PC-3 (cell line): Measurements from ENCODE around the gene PEPD. TPM values are rescaled to one million over a fixed set of nuclear protein-coding genes. Genes with fewer than 3 reads are reported as not detected.

ENCODE experiments used
- ATAC-seq: fragments of 200-7000 bp; cut with Tn5 transposase; 2 replicates; pipeline ENCODE4 v1.9.1; 2020; ENCODE audit warnings: mild to moderate bottlenecking, moderate library complexity
- BruUV-seq: library from RNA; stranded (reverse); fragments of 400-500 nt; replicated peaks from 2 replicates; lab custom pipeline; 2021; lab: Mats Ljungman, UMichigan
- CTCF ChIA-PET: fragments of 300-600 bp; sonication (Branson Sonifier 250); formaldehyde crosslinking; loops from one replicate; lab custom pipeline; 2022; ENCODE audit warnings: antibody characterized with exemption; lab: Charles Lee
- POLR2A ChIA-PET: fragments of 300-600 bp; sonication (Branson Sonifier 250); formaldehyde crosslinking; loops from one replicate; lab custom pipeline; 2022; ENCODE audit warnings: antibody characterized with exemption; ENCODE audit not compliant: unreplicated experiment; lab: Charles Lee
- DNase-seq: peaks from one replicate; pipeline ENCODE4 v3.0.0-alpha.2; 2015
- H2AFZ ChIP-seq: fragments of 300-600 bp; sonication (generic); 2 replicates; pipeline ENCODE4 v1.6.0; 2016; ENCODE audit warnings: antibody characterized with exemption, low read length
- H3F3A ChIP-seq: fragments of 300-600 bp; sonication (generic); one replicate; pipeline ENCODE4 v1.6.0; 2017; ENCODE audit warnings: antibody characterized with exemption, low read length, control low read depth, mild to moderate bottlenecking; ENCODE audit not compliant: unreplicated experiment
- H3K27ac ChIP-seq: fragments of 300-600 bp; sonication (generic); 2 replicates; pipeline ENCODE4 v1.5.1; 2016; ENCODE audit warnings: mild to moderate bottlenecking, low read length
- H3K27me3 ChIP-seq: fragments of 300-600 bp; sonication (generic); 2 replicates; pipeline ENCODE4 v1.6.1; 2016; ENCODE audit warnings: low read length, mixed read lengths
- H3K36me3 ChIP-seq: fragments of 300-600 bp; sonication (generic); 2 replicates; pipeline ENCODE4 v1.6.1; 2016; ENCODE audit warnings: low read depth, mixed run types, low read length, mixed read lengths
- H3K4me1 ChIP-seq: fragments of 300-600 bp; sonication (generic); 2 replicates; pipeline ENCODE4 v1.5.1; 2016; ENCODE audit warnings: low read length; ENCODE audit not compliant: insufficient read depth
- H3K4me2 ChIP-seq: fragments of 300-600 bp; sonication (generic); 2 replicates; pipeline ENCODE4 v1.6.0; 2016; ENCODE audit warnings: low read length
- H3K4me3 ChIP-seq: fragments of 300-600 bp; sonication (generic); 2 replicates; pipeline ENCODE4 v1.5.1; 2016; ENCODE audit warnings: mild to moderate bottlenecking, low read length, mixed read lengths
- H3K79me2 ChIP-seq: fragments of 300-600 bp; sonication (generic); 2 replicates; pipeline ENCODE4 v1.6.1; 2017; ENCODE audit warnings: low read length, mixed read lengths
- H3K9ac ChIP-seq: fragments of 300-600 bp; sonication (generic); 2 replicates; pipeline ENCODE4 v1.6.0; 2016; ENCODE audit warnings: mild to moderate bottlenecking, low read length
- H3K9me2 ChIP-seq: fragments of 300-600 bp; sonication (generic); replicated peaks from 2 replicates; pipeline ENCODE4 v1.6.1; 2016; ENCODE audit warnings: mixed run types, low read length, mixed read lengths
- H3K9me3 ChIP-seq: fragments of 300-600 bp; sonication (generic); 2 replicates; pipeline ENCODE4 v1.6.1; 2016; ENCODE audit warnings: low read length, mixed read lengths
- H4K20me1 ChIP-seq: fragments of 300-600 bp; sonication (generic); 2 replicates; pipeline ENCODE4 v1.6.1; 2016; ENCODE audit warnings: low read length, mixed read lengths
- EZH2 ChIP-seq: fragments of 300-600 bp; sonication (generic); IDR thresholded peaks from one replicate; pipeline ENCODE4 v1.6.1; 2017; ENCODE audit warnings: antibody characterized with exemption, mild to moderate bottlenecking, low read length; ENCODE audit not compliant: unreplicated experiment
- EZH2phosphoT487 ChIP-seq: fragments of 300-600 bp; sonication (generic); IDR thresholded peaks from 2 replicates; pipeline ENCODE4 v1.6.1; 2018; ENCODE audit warnings: mild to moderate bottlenecking, antibody characterized with exemption, low read length, borderline replicate concordance
- intact Hi-C: fragments of 100-400 bp; cut with micrococcal nuclease; formaldehyde crosslinking; loops from 2 replicates; pipeline ENCODE4 v1.9.0; 2023
- total RNA-seq: library from RNA; depleted of rRNA; stranded (reverse); fragments of >200 nt; gene quantifications from 2 replicates; pipeline ENCODE4 v1.2.3, GENCODE V29; 2014
- TF ChIP-seq, protein P1 (sequence below): fragments of 300-600 bp; sonication (generic); conservative IDR thresholded peaks from 2 replicates; pipeline ENCODE4 v1.5.1; 2017; ENCODE audit warnings: antibody characterized with exemption, low read depth, mild to moderate bottlenecking, low read length

Gene PEPD
- total RNA-seq, 1 experiment from 2014 or later, result 53.4 TPM

DNA sequence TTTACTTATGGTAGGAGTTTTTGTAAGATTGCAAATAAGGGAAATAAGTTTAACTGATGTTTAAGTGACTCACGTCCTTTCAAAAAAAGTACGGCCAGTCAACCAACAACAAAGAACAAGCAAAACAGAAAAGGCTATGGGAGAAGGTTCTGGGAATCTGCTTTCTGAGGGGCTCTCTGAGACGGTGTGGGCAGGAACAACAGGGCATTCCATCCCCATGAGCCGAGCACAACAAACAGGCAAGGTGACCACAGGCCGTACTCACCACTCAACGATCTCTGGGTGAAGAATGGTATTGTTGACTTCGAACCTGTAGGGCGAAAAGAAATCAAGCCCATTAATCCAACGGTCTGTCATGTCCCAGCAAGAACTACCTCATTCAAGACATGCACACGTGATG, 43.8 kb downstream of the PEPD start:
- H3K4me2 ChIP-seq, result no peak overlapping the region

DNA sequence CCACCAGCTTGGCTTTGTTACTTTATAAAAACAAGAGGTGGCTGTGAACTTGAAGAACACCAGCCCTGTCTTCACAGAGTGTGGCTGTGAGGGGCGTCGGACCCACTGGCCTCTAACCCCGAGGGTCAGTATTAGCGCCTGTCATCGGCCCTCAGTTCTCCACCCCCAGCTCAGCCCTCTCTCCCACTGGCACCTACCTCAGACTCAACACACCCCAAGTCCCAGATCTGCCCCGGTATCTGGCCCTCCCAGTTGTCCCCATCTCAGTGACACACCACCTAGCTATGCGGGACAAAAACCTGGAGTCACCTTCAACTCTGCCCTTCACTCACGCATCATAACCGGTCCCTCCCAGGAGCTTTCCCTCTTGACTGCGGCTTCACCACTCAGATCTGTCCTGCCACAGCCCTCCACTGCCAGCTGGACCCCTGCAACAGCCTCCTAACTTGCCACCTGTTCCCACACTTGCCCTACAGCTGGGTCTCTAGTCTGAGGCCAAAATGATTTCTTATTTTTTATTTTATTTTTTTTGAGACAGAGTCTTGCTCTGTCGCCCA, 45.4 kb downstream of the PEPD start:
- DNase-seq (no peak), ATAC-seq (no peak)
- Histone ChIP-seq H3K27me3 (no peaks in the 10 kb centered on the region), H3K27ac (no peak overlapping the region), H2AFZ (no peak overlapping the region), H3K9me2 (no peaks in the 10 kb centered on the region), H3K36me3 (peaks cover 5% of the 10 kb centered on the region; the same call in 1 of the 2 replicates), H4K20me1 (no peaks in the 10 kb centered on the region), H3K4me1 (peaks cover 24% of the 10 kb centered on the region), H3K9ac (no peak overlapping the region), H3K4me2 (no peak overlapping the region), H3K9me3 (no peaks in the 10 kb centered on the region), H3K4me3 (no peak overlapping the region), H3K79me2 (no peaks in the 10 kb centered on the region), H3F3A (no peaks in the 10 kb centered on the region)
- intact Hi-C loops, result no loop called here
- BruUV-seq, result no TSS peak
- ChIA-PET POLR2A (no interaction called here), CTCF (no interaction called here)
- TF ChIP-seq, protein P1, sequence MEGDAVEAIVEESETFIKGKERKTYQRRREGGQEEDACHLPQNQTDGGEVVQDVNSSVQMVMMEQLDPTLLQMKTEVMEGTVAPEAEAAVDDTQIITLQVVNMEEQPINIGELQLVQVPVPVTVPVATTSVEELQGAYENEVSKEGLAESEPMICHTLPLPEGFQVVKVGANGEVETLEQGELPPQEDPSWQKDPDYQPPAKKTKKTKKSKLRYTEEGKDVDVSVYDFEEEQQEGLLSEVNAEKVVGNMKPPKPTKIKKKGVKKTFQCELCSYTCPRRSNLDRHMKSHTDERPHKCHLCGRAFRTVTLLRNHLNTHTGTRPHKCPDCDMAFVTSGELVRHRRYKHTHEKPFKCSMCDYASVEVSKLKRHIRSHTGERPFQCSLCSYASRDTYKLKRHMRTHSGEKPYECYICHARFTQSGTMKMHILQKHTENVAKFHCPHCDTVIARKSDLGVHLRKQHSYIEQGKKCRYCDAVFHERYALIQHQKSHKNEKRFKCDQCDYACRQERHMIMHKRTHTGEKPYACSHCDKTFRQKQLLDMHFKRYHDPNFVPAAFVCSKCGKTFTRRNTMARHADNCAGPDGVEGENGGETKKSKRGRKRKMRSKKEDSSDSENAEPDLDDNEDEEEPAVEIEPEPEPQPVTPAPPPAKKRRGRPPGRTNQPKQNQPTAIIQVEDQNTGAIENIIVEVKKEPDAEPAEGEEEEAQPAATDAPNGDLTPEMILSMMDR, result no peak

More for the DNA sequence above, 43.8 kb downstream of the PEPD start:
- Histone ChIP-seq H4K20me1 (no peaks in the 10 kb centered on the region), H3K36me3 (peaks cover 5% of the 10 kb centered on the region; the same call in 1 of the 2 replicates), H3K27me3 (no peaks in the 10 kb centered on the region), H3K79me2 (no peaks in the 10 kb centered on the region), H3K27ac (peak overlapping the region; percentile 71; the same call in 1 of the 2 replicates), H3K9ac (no peak overlapping the region), H3K4me3 (no peak overlapping the region), H2AFZ (no peak overlapping the region), H3F3A (no peaks in the 10 kb centered on the region), H3K9me2 (no peaks in the 10 kb centered on the region), H3K9me3 (no peaks in the 10 kb centered on the region), H3K4me1 (peaks cover 18% of the 10 kb centered on the region)
- ChIA-PET POLR2A (interaction anchor here (0.6 kb wide), 1 partner anchor 46 kb away, joined by 3 read pairs; no protein-coding TSS in a partner anchor), CTCF (no interaction called here)
- no TSS peak for BruUV-seq
- TF ChIP-seq, protein P1, result no peak
- TF ChIP-seq EZH2 (no peak), EZH2phosphoT487 (no peak)
- peak; percentile 14 for DNase-seq
- intact Hi-C loops, result no loop called here
- no peak for ATAC-seq

DNA sequence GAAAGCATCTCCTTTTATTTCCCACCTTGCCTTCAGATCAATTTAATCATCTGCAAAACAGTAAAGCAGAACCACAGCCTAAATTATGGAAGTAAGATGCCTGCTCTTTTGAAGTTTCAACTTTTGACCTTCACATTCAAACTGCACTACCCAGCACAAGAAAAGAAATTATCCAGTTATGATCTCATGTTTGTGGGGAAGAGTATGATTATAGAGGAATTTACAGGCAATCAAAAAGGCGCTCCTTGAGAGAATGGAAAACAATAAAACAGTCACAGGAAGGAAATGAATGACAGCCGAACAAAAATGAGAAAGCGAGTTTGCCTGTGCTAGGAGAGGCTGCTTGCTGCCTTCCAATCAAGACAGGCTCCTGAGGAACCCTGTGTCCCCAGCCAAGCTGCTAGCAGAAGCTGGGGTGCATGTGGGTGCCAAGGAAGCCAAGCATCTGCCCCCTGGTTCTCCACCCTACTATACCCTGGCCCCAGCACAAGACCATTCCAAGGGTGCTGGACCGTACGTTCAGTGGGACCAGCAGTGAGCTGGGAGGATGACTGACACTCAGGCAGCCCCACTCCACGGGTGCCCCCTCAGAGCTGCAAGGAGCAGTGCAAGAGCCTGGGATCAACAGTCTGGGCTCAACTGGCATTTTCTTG, 47.8 kb downstream of the PEPD start:
- intact Hi-C loops, result loop anchor here (2.0 to 5.0 kb wide), 2 partner anchors 43 to 49 kb away; partner anchors contain the start of gene PEPD
- Histone ChIP-seq H3K4me3 (peak overlapping the region; percentile 28; the same call in 1 of the 2 replicates), H3K27ac (peak overlapping the region; percentile 95), H3F3A (no peaks in the 10 kb centered on the region), H3K9me2 (no peaks in the 10 kb centered on the region), H3K9ac (peak overlapping the region; percentile 83), H3K9me3 (no peaks in the 10 kb centered on the region), H3K27me3 (no peaks in the 10 kb centered on the region), H4K20me1 (no peaks in the 10 kb centered on the region), H2AFZ (0 out of 2 replicates have a peak overlapping the region, but pooled peaks have one; percentile 0), H3K36me3 (peaks cover 3% of the 10 kb centered on the region; the same call in 1 of the 2 replicates), H3K4me2 (peak overlapping the region; percentile 69), H3K4me1 (peaks cover 24% of the 10 kb centered on the region), H3K79me2 (no peaks in the 10 kb centered on the region)
- TF ChIP-seq EZH2phosphoT487 (no peak), EZH2 (no peak)
- TF ChIP-seq, protein P1, result no peak
- ATAC-seq (peak; percentile 62), DNase-seq (peak; percentile 60)
- no TSS peak for BruUV-seq
- ChIA-PET CTCF (no interaction called here), POLR2A (no interaction called here)
